Brain microvascular endothelial cell (primary cell): ENCODE measurements around the gene UQCC2.

Experiments
- DNase-seq: peaks from one replicate; pipeline ENCODE4 v3.0.0-alpha.2; 2020
- H3K27ac ChIP-seq: fragments of 250-450 bp; sonication (Bioruptor Pico); 2 replicates; pipeline ENCODE4 v1.5.1; 2020; ENCODE audit warnings: mild to moderate bottlenecking, moderate library complexity
- H3K27me3 ChIP-seq: fragments of 250-450 bp; sonication (Bioruptor Pico); replicated peaks from 2 replicates; pipeline ENCODE4 v1.5.1; 2020; ENCODE audit warnings: mild to moderate bottlenecking
- H3K36me3 ChIP-seq: fragments of 250-450 bp; sonication (Bioruptor Pico); replicated peaks from 2 replicates; pipeline ENCODE4 v1.5.1; 2020; ENCODE audit warnings: mild to moderate bottlenecking
- H3K4me3 ChIP-seq: 2 replicates; pipeline ENCODE4 v1.5.1; 2011; ENCODE audit warnings: low read depth, mild to moderate bottlenecking, control low read depth, low read length, moderate library complexity
- CTCF ChIP-seq: IDR thresholded peaks from 2 replicates; pipeline ENCODE4 v1.5.1; 2011; ENCODE audit warnings: low read depth, mild to moderate bottlenecking, moderate library complexity, low read length, control low read depth, inconsistent platforms; ENCODE audit errors: missing control alignments
- in situ Hi-C: cut with HindIII; loops from 2 replicates; pipeline ENCODE4 v1.10.0; 2017; ENCODE audit warnings: low sequenced_read_pairs, low pct_ligation_motif_present

UQCC2 gene

GRCh38 chr6:33727932-33728331 is 16.4 kb upstream of the UQCC2 start:
- DNase-seq: no peak
- Histone ChIP-seq H3K27ac (no peak overlapping the region), H3K27me3 (peaks cover 20% of the 10 kb centered on the region), H3K36me3 (no peaks in the 10 kb centered on the region), H3K4me3 (no peak overlapping the region)
- in situ Hi-C loops: no loop called here
- TF ChIP-seq CTCF: no peak

DNA sequence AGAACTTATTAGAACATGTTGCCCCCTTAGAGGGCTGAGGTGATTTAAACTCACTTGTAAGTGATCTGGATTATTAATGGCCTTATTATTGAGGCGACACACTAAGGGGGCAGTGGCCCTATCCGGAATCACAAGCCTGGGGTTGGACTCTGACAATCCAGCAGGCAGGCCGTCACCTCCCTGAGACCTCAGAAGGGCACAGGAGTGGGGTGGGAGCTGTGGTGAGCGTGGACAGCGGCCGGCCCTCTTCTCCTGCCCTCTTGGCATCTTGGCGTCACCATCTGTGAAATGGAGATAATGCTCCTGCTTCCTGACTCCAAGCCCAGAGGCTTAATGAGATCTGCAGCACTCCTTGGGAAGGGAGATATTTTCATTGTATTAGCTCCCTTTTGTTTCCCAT is 15.6 kb upstream of the UQCC2 start:
- TF ChIP-seq CTCF: no peak
- H3K4me3 ChIP-seq: no peak overlapping the region

GRCh38 chr6:33726696-33727095 is 15.2 kb upstream of the UQCC2 start:
- no peak for DNase-seq
- Histone ChIP-seq H3K4me3 (no peak overlapping the region), H3K27ac (no peak overlapping the region), H3K36me3 (no peaks in the 10 kb centered on the region), H3K27me3 (peaks cover 31% of the 10 kb centered on the region)
- in situ Hi-C loops: no loop called here
- no peak for TF ChIP-seq CTCF

More for the DNA sequence above, 15.6 kb upstream of the UQCC2 start:
- H3K36me3 ChIP-seq: no peaks in the 10 kb centered on the region
- peaks cover 27% of the 10 kb centered on the region for H3K27me3 ChIP-seq
- no peak for DNase-seq
- in situ Hi-C loops: no loop called here
- H3K27ac ChIP-seq: no peak overlapping the region

GRCh38 chr6:33725891-33726673 is 14.6 kb upstream of the UQCC2 start:
- DNase-seq: no peak

GRCh38 chr6:33725222-33725621 is 13.7 kb upstream of the UQCC2 start:
- Histone ChIP-seq H3K27ac (no peak overlapping the region), H3K4me3 (no peak overlapping the region), H3K27me3 (peaks cover 34% of the 10 kb centered on the region), H3K36me3 (no peaks in the 10 kb centered on the region)
- no peak for TF ChIP-seq CTCF
- no peak for DNase-seq
- in situ Hi-C loops: no loop called here

More at GRCh38 chr6:33725891-33726673, 14.6 kb upstream of the UQCC2 start:
- H3K4me3 ChIP-seq: no peak overlapping the region
- H3K27me3 ChIP-seq: peaks cover 34% of the 10 kb centered on the region
- in situ Hi-C loops: no loop called here
- H3K27ac ChIP-seq: no peak overlapping the region
- no peaks in the 10 kb centered on the region for H3K36me3 ChIP-seq
- no peak for TF ChIP-seq CTCF
